CD1c-positive myeloid dendritic cell (primary cell): ENCODE data around the gene TAS2R42.

Source experiments
- DNase-seq: peaks from one replicate; pipeline ENCODE4 v3.0.0-alpha.2; 2016; ENCODE audit errors: extremely low spot score

Gene TAS2R42

DNA sequence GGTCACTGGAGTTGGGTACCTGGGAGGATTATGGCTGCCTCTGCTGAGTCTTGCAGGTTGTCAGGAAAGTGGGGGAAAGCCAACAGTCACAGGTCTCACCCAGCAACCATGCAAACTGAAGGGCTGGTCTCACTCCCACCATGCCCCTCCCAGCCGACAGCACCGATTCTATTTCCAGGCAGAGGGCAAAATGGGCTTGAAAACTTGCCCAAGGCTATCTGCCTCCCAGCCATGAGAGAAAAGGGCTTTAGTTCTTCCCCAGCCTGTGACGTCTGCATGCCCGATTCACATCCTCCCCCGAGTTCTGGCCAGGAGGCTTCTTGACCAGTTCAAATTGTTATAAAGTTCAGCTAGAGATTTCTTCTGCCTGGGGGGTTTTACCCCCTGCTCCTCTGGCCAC is 42.4 kb downstream of the TAS2R42 start:
- no peak for DNase-seq

DNA sequence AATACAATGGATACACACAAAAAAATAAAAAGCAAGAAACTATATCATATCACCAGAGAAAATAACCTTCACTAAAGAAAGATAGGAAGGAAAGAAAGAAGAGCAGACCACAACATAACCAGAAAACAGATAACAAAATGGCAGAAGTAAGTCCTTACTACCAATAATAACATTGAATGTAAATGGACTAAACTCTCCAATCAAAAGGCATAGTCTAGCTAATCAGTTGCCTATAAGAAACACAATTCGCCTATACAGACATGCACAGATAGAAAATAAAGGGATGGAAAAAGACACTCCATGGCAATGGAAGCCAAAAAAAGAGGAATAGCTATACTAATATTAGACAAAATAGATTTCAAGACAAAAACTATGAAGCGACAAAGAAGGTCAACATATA is 43.4 kb downstream of the TAS2R42 start:
- DNase-seq: no peak

- DNase-seq: peak; percentile 10
Observed at GRCh38 chr12:11136075-11136474, 50.7 kb downstream of the TAS2R42 start.
